Transverse colon (tissue), 3 donors: ENCODE data around the gene SGCE.

ENCODE experiments used
- EP300 ChIP-seq: sonication (generic); formaldehyde crosslinking; IDR thresholded peaks from one replicate; pipeline ENCODE4 v1.6.1; 2017; ENCODE audit warnings: antibody characterized with exemption, low read depth
- POLR2A ChIP-seq: fragments of 450-650 bp; IDR thresholded peaks from one replicate; pipeline ENCODE4 v1.6.1; 2016; ENCODE audit warnings: antibody characterized with exemption, mild to moderate bottlenecking, moderate library complexity
- TF ChIP-seq, protein P1 (sequence below), 5 experiments: fragments of 200-600 bp in 3 of 5; fragments of 450-650 bp in 2 of 5; sonication (generic) in 3 of 5; IDR thresholded peaks; 1 replicate in 2 of 5; 2 replicates in 3 of 5; pipeline ENCODE4 v1.5.1; 2016 to 2017; ENCODE audit warnings: antibody characterized with exemption in 5 of 5, inconsistent platforms in 3 of 5, mild to moderate bottlenecking in 2 of 5, moderate library complexity in 1 of 5

DNA sequence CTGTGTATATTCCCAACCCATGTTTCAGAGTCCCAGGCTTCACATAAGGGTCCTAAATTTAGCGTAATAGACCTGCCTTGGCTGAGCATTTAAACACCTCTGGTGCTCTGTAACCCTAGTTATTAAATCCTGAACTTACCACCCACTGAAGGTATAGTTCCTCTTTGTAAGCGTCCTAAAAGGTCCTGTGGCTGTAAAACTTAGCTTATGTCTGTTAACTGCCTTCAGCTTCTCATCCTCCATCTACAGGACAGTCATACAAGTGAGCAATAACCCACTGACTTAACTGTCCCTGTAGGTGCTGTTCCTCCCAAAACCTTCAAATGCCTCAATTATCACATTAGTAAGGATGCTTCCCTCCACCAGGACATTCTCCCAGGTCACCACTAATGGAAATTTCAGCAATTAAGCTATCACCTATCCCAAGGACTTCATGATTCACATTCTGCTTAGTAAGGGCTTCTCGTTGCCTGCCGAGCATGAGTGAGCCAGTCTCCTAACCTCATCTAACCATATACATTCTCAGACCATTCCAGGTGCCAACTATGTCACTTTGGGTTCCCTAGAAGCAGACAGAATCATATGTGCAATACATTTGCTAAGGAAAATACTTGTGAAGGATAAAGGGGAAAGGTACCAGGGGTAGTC lies 90.6 kb downstream of the SGCE start:
- TF ChIP-seq, protein P1, sequence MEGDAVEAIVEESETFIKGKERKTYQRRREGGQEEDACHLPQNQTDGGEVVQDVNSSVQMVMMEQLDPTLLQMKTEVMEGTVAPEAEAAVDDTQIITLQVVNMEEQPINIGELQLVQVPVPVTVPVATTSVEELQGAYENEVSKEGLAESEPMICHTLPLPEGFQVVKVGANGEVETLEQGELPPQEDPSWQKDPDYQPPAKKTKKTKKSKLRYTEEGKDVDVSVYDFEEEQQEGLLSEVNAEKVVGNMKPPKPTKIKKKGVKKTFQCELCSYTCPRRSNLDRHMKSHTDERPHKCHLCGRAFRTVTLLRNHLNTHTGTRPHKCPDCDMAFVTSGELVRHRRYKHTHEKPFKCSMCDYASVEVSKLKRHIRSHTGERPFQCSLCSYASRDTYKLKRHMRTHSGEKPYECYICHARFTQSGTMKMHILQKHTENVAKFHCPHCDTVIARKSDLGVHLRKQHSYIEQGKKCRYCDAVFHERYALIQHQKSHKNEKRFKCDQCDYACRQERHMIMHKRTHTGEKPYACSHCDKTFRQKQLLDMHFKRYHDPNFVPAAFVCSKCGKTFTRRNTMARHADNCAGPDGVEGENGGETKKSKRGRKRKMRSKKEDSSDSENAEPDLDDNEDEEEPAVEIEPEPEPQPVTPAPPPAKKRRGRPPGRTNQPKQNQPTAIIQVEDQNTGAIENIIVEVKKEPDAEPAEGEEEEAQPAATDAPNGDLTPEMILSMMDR (IDR thresholded peaks at IDR 0.05) = no peak
- TF ChIP-seq POLR2A (no peak), EP300 (no peak)
